ENCODE measurements around the gene STK24.

DNA sequence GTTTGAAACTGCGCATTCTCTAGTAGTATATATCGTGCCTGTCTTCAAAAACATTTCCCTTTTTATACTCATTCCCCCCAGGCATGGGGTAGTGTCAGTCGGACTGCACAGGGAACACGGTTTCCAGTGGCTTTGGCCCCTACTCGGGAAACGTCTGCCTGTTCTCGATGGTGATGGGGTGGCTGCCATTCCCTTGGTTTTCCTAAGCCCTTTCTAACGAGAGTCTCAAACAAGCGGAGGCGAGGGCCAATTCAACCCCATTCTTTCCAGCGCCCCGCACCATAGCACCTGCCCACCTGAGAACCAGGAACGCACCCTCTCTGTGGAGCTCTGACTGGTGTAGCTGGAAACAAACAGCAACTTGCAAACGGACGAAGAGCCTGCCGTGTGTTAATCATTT is 127.6 kb downstream of the STK24 start:
- TF ChIP-seq, protein P1, sequence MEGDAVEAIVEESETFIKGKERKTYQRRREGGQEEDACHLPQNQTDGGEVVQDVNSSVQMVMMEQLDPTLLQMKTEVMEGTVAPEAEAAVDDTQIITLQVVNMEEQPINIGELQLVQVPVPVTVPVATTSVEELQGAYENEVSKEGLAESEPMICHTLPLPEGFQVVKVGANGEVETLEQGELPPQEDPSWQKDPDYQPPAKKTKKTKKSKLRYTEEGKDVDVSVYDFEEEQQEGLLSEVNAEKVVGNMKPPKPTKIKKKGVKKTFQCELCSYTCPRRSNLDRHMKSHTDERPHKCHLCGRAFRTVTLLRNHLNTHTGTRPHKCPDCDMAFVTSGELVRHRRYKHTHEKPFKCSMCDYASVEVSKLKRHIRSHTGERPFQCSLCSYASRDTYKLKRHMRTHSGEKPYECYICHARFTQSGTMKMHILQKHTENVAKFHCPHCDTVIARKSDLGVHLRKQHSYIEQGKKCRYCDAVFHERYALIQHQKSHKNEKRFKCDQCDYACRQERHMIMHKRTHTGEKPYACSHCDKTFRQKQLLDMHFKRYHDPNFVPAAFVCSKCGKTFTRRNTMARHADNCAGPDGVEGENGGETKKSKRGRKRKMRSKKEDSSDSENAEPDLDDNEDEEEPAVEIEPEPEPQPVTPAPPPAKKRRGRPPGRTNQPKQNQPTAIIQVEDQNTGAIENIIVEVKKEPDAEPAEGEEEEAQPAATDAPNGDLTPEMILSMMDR (conservative IDR thresholded peaks at IDR 0.05; ENCODE audit: low read depth, low read length), result no peak
- no peak for TF ChIP-seq EZH2 (IDR thresholded peaks at IDR 0.05; ENCODE audit: borderline replicate concordance, low read depth, low read length, poor library complexity, severe bottlenecking)

Data from A673 (cell line).